ENCODE data around the gene TSPAN32.

TSPAN32 gene

GRCh38 chr11:2328656-2329354 is 27.0 kb downstream of the TSPAN32 start:
- peak overlapping the region; percentile 69 for H2AK5ac ChIP-seq (ENCODE audit: low read depth, low read length)
- peak overlapping the region; percentile 36 for H2BK120ac ChIP-seq (ENCODE audit: low read depth, low read length)
- H3K36me3 ChIP-seq (replicated peaks in 1 of 2; ENCODE audit: control insufficient read depth in 2 of 2, insufficient read depth in 2 of 2, low read length in 2 of 2), result peaks cover 0 to 3% of the 10 kb centered on the region in 2 donors
- peak overlapping the region; percentile 68 for H4K8ac ChIP-seq (ENCODE audit: low read depth, low read length)
- no peak overlapping the region for H3K14ac ChIP-seq (ENCODE audit: low read length)
- H2BK15ac ChIP-seq (ENCODE audit: low read length), result peak overlapping the region; percentile 23
- H3K4me1 ChIP-seq (ENCODE audit: control insufficient read depth in 2 of 2, insufficient read depth in 1 of 2, low read depth in 1 of 2, low read length in 2 of 2), result peaks cover 0 to 31% of the 10 kb centered on the region in 2 donors
- WGBS, 2 donors (ENCODE audit: extremely low coverage in 2 of 2, insufficient read length in 2 of 2, insufficient replicate concordance in 1 of 2), result no CpG with 5 or more reads among the region's 15 CpGs
- peak; percentile 83 for DNase-seq (ENCODE audit: low spot score)
- H4K91ac ChIP-seq (ENCODE audit: low read depth, low read length, poor library complexity), result peak overlapping the region; percentile 93
- H2AFZ ChIP-seq (ENCODE audit: low read length), result no peak overlapping the region
- H3K27me3 ChIP-seq (ENCODE audit: control insufficient read depth in 3 of 3, insufficient read depth in 3 of 3, low read depth in 1 of 3, low read length in 3 of 3), result no peaks in the 10 kb centered on the region
- H3K27ac ChIP-seq (replicated peaks; ENCODE audit: low read length), result peak overlapping the region; percentile 96
- peak overlapping the region; percentile 33 for H3K9ac ChIP-seq (ENCODE audit: low read depth, low read length, poor library complexity)
- peak overlapping the region; percentile 29 for H3K4me2 ChIP-seq (ENCODE audit: insufficient read depth, low read length, poor library complexity, severe bottlenecking)
- H2BK12ac ChIP-seq (ENCODE audit: low read length), result peak overlapping the region; percentile 27
- H3K4ac ChIP-seq (ENCODE audit: low read length), result no peak overlapping the region
- peak overlapping the region; percentile 0 for H3K23ac ChIP-seq (ENCODE audit: low read depth, low read length, poor library complexity)
- H3K4me3 ChIP-seq (ENCODE audit: low read length in 2 of 2), result no peak overlapping the region
- H3K18ac ChIP-seq (ENCODE audit: low read length), result peak overlapping the region; percentile 94
- no peaks in the 10 kb centered on the region for H3K79me1 ChIP-seq (ENCODE audit: low read depth, low read length)
- H3K9me3 ChIP-seq (replicated peaks in 1 of 2; ENCODE audit: control insufficient read depth in 2 of 2, insufficient read depth in 1 of 2, low read depth in 1 of 2, low read length in 2 of 2), result peaks cover 2 to 7% of the 10 kb centered on the region in 2 donors
- H2BK5ac ChIP-seq (ENCODE audit: low read length), result peak overlapping the region; percentile 98

GRCh38 chr11:2329551-2329950 is 27.7 kb downstream of the TSPAN32 start:
- Histone ChIP-seq H2BK12ac (ENCODE audit: low read length) (peak overlapping the region; percentile 2), H2BK120ac (ENCODE audit: low read depth, low read length) (peak overlapping the region; percentile 36), H3K4ac (ENCODE audit: low read length) (no peak overlapping the region), H3K23ac (ENCODE audit: low read depth, low read length, poor library complexity) (no peak overlapping the region), H2AFZ (ENCODE audit: low read length) (no peak overlapping the region), H3K4me2 (ENCODE audit: insufficient read depth, low read length, poor library complexity, severe bottlenecking) (no peak overlapping the region), H3K27me3 (ENCODE audit: control insufficient read depth in 3 of 3, insufficient read depth in 3 of 3, low read depth in 1 of 3, low read length in 3 of 3) (no peaks in the 10 kb centered on the region), H3K14ac (ENCODE audit: low read length) (no peak overlapping the region), H3K18ac (ENCODE audit: low read length) (peak overlapping the region; percentile 85), H4K91ac (ENCODE audit: low read depth, low read length, poor library complexity) (peak overlapping the region; percentile 93), H3K27ac (replicated peaks; ENCODE audit: low read length) (peak overlapping the region; percentile 96), H2BK15ac (ENCODE audit: low read length) (peak overlapping the region; percentile 23), H3K9me3 (replicated peaks in 1 of 2; ENCODE audit: control insufficient read depth in 2 of 2, insufficient read depth in 1 of 2, low read depth in 1 of 2, low read length in 2 of 2) (peaks cover 2 to 7% of the 10 kb centered on the region in 2 donors), H3K9ac (ENCODE audit: low read depth, low read length, poor library complexity) (no peak overlapping the region), H3K79me1 (ENCODE audit: low read depth, low read length) (no peaks in the 10 kb centered on the region), H4K8ac (ENCODE audit: low read depth, low read length) (no peak overlapping the region), H3K4me1 (ENCODE audit: control insufficient read depth in 2 of 2, insufficient read depth in 1 of 2, low read depth in 1 of 2, low read length in 2 of 2) (peaks cover 0 to 31% of the 10 kb centered on the region in 2 donors), H2AK5ac (ENCODE audit: low read depth, low read length) (peak overlapping the region; percentile 69), H3K36me3 (replicated peaks in 1 of 2; ENCODE audit: control insufficient read depth in 2 of 2, insufficient read depth in 2 of 2, low read length in 2 of 2) (peaks cover 0 to 3% of the 10 kb centered on the region in 2 donors), H2BK5ac (ENCODE audit: low read length) (peak overlapping the region; percentile 98), H3K4me3 (ENCODE audit: low read length in 2 of 2) (peak overlapping the region in 1 of 2 donors; percentile 11)
- DNase-seq (ENCODE audit: low spot score), result no peak
- WGBS, 2 donors (ENCODE audit: extremely low coverage in 2 of 2, insufficient read length in 2 of 2, insufficient replicate concordance in 1 of 2), result no CpG with 5 or more reads among the region's 9 CpGs

- Histone ChIP-seq H3K79me1 (ENCODE audit: low read depth, low read length) (no peaks in the 10 kb centered on the region), H4K91ac (ENCODE audit: low read depth, low read length, poor library complexity) (no peak overlapping the region), H2BK15ac (ENCODE audit: low read length) (no peak overlapping the region), H3K4ac (ENCODE audit: low read length) (no peak overlapping the region), H3K27me3 (ENCODE audit: control insufficient read depth in 3 of 3, insufficient read depth in 3 of 3, low read depth in 1 of 3, low read length in 3 of 3) (no peaks in the 10 kb centered on the region), H3K27ac (replicated peaks; ENCODE audit: low read length) (no peak overlapping the region), H3K4me3 (ENCODE audit: low read length in 2 of 2) (no peak overlapping the region), H2AK5ac (ENCODE audit: low read depth, low read length) (peak overlapping the region; percentile 13), H2BK5ac (ENCODE audit: low read length) (no peak overlapping the region), H3K18ac (ENCODE audit: low read length) (peak overlapping the region; percentile 62), H4K8ac (ENCODE audit: low read depth, low read length) (no peak overlapping the region), H2BK12ac (ENCODE audit: low read length) (no peak overlapping the region), H3K9me3 (replicated peaks in 1 of 2; ENCODE audit: control insufficient read depth in 2 of 2, insufficient read depth in 1 of 2, low read depth in 1 of 2, low read length in 2 of 2) (peaks cover 2 to 7% of the 10 kb centered on the region in 2 donors), H3K23ac (ENCODE audit: low read depth, low read length, poor library complexity) (no peak overlapping the region), H3K36me3 (replicated peaks in 1 of 2; ENCODE audit: control insufficient read depth in 2 of 2, insufficient read depth in 2 of 2, low read length in 2 of 2) (no peaks in the 10 kb centered on the region), H2BK120ac (ENCODE audit: low read depth, low read length) (no peak overlapping the region), H3K9ac (ENCODE audit: low read depth, low read length, poor library complexity) (no peak overlapping the region), H3K14ac (ENCODE audit: low read length) (no peak overlapping the region), H3K4me2 (ENCODE audit: insufficient read depth, low read length, poor library complexity, severe bottlenecking) (no peak overlapping the region), H2AFZ (ENCODE audit: low read length) (no peak overlapping the region), H3K4me1 (ENCODE audit: control insufficient read depth in 2 of 2, insufficient read depth in 1 of 2, low read depth in 1 of 2, low read length in 2 of 2) (peaks cover 0 to 31% of the 10 kb centered on the region in 2 donors)
- WGBS, 2 donors (ENCODE audit: extremely low coverage in 2 of 2, insufficient read length in 2 of 2, insufficient replicate concordance in 1 of 2), result no CpG with 5 or more reads among the region's 6 CpGs
- no peak for DNase-seq (ENCODE audit: low spot score)
Observed at GRCh38 chr11:2330696-2331095, 28.9 kb downstream of the TSPAN32 start.

DNA sequence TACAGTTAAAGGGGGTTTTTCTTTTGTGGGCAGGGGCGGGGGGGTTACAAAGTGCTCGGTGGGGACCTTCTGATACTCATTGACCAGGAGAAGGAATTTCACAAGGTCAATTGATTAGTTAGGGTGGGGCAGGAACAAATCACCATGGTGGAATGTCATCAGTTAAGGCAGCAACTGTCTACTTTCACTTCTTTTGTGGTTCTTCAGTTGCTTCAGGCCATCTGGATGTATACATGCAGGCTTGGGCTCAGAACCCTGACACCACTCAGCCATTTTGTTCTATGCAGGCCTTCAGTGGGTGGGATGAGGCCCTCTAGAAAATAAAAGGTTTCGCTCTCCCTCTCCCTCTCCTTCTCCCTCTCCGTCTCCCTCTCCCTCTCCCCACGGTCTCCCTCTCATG is 29.6 kb downstream of the TSPAN32 start:
- no peak for DNase-seq (ENCODE audit: low spot score)
- H3K4me2 ChIP-seq (ENCODE audit: insufficient read depth, low read length, poor library complexity, severe bottlenecking), result no peak overlapping the region
- H2BK15ac ChIP-seq (ENCODE audit: low read length), result no peak overlapping the region
- peaks cover 0 to 30% of the 10 kb centered on the region in 2 donors for H3K4me1 ChIP-seq (ENCODE audit: control insufficient read depth in 2 of 2, insufficient read depth in 1 of 2, low read depth in 1 of 2, low read length in 2 of 2)
- H3K18ac ChIP-seq (ENCODE audit: low read length), result no peak overlapping the region
- no peak overlapping the region for H3K23ac ChIP-seq (ENCODE audit: low read depth, low read length, poor library complexity)
- no peak overlapping the region for H2AFZ ChIP-seq (ENCODE audit: low read length)
- no peaks in the 10 kb centered on the region for H3K27me3 ChIP-seq (ENCODE audit: control insufficient read depth in 3 of 3, insufficient read depth in 3 of 3, low read depth in 1 of 3, low read length in 3 of 3)
- H3K36me3 ChIP-seq (replicated peaks in 1 of 2; ENCODE audit: control insufficient read depth in 2 of 2, insufficient read depth in 2 of 2, low read length in 2 of 2), result no peaks in the 10 kb centered on the region
- no peak overlapping the region for H2AK5ac ChIP-seq (ENCODE audit: low read depth, low read length)
- H3K27ac ChIP-seq (replicated peaks; ENCODE audit: low read length), result no peak overlapping the region
- H2BK5ac ChIP-seq (ENCODE audit: low read length), result no peak overlapping the region
- H3K9me3 ChIP-seq (replicated peaks in 1 of 2; ENCODE audit: control insufficient read depth in 2 of 2, insufficient read depth in 1 of 2, low read depth in 1 of 2, low read length in 2 of 2), result peaks cover 2 to 7% of the 10 kb centered on the region in 2 donors
- H2BK120ac ChIP-seq (ENCODE audit: low read depth, low read length), result no peak overlapping the region
- H4K8ac ChIP-seq (ENCODE audit: low read depth, low read length), result no peak overlapping the region
- WGBS, 2 donors (ENCODE audit: extremely low coverage in 2 of 2, insufficient read length in 2 of 2, insufficient replicate concordance in 1 of 2), result no CpG with 5 or more reads among the region's 5 CpGs
- H3K4ac ChIP-seq (ENCODE audit: low read length), result no peak overlapping the region
- H4K91ac ChIP-seq (ENCODE audit: low read depth, low read length, poor library complexity), result no peak overlapping the region
- H3K9ac ChIP-seq (ENCODE audit: low read depth, low read length, poor library complexity), result no peak overlapping the region
- no peak overlapping the region for H3K4me3 ChIP-seq (ENCODE audit: low read length in 2 of 2)
- no peaks in the 10 kb centered on the region for H3K79me1 ChIP-seq (ENCODE audit: low read depth, low read length)
- no peak overlapping the region for H3K14ac ChIP-seq (ENCODE audit: low read length)
- H2BK12ac ChIP-seq (ENCODE audit: low read length), result no peak overlapping the region
